Measurements from ENCODE around the gene FXYD3. TPM values are rescaled to one million over a fixed set of nuclear protein-coding genes. Genes with fewer than 3 reads are reported as not detected.

Gene FXYD3
- total and polyA plus RNA-seq, 2 of the 13 experiments (the other 11 are each of a cell fraction or from before 2014, with no cell fraction given): 4.9 TPM; not detected in 1

DNA sequence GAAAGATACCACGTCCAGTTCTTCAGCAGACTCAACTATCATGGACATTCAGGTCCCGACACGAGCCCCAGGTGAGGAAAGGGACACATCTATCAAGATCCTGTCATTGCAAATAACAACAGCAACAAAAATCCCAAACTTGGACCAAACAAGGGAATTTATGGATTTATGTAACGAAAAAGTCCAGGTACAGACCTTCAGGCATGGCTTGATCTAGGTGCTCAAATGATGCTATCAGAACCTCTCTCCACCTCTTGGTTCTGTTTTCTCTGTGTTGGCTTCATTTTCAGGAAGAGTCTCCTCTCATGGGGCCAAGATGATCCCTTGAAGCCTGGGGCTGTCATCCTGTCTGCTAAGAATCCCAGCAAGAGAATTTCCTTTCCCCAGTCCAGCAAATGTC, 41.8 kb downstream of the FXYD3 start:
- Histone ChIP-seq H3K36me3 (replicated peaks in 1 of 2; ENCODE audit: control insufficient read depth in 1 of 2, insufficient read depth in 2 of 2, low read length in 2 of 2) (no peaks in the 10 kb centered on the region), H3K9me3 (ENCODE audit: low read length) (no peaks in the 10 kb centered on the region), H3K9ac (ENCODE audit: insufficient read depth, low read depth, low read length) (no peak overlapping the region), H4K20me1 (ENCODE audit: insufficient read depth, low read length) (0 out of 2 replicates have a peak, but pooled peaks cover 2% of the 10 kb centered on the region), H3K4me3 (replicated peaks in 1 of 3; ENCODE audit: insufficient read depth in 1 of 3, low read depth in 2 of 3, low read length in 3 of 3) (no peak overlapping the region), H3K27ac (ENCODE audit: extremely low read length, insufficient read depth, low read length) (no peak overlapping the region), H3K4me1 (ENCODE audit: insufficient read depth, low read length) (peaks cover 19% of the 10 kb centered on the region), H3K4me2 (ENCODE audit: low read depth, low read length) (no peak overlapping the region), H2AFZ (ENCODE audit: low read length) (no peak overlapping the region), H3K27me3 (ENCODE audit: control insufficient read depth in 1 of 2, insufficient read depth in 2 of 2, low read length in 2 of 2) (peaks cover 20 to 52% of the 10 kb centered on the region in 2 experiments; a peak in 4 of 5 replicates), H3K79me2 (ENCODE audit: insufficient read depth, low read length) (no peaks in the 10 kb centered on the region)
- ChIA-PET POLR2A (no interaction called here), CTCF (ENCODE audit: low intra/inter-chr PET ratio, low total read pairs) (no interaction called here)
- ATAC-seq: no peak
- 58% methylated on average over 4 of the region's 4 CpGs for WGBS (ENCODE audit: low lambda C conversion rate)
- no TSS peak for BruUV-seq (replicated peaks)
- intact Hi-C loops (cut with micrococcal nuclease; ENCODE audit: unreplicated experiment) (no loop called here), in situ Hi-C loops (cut with HindIII; ENCODE audit: extremely low pct_ligation_motif_present, low pct_unique_long_range_greater_than_20kb) (no loop called here)
- DNase-seq (ENCODE audit: low spot score): no peak
- TF ChIP-seq ATF3 (CRISPR knock-in tag; IDR thresholded peaks at IDR 0.05) (no peak), REL (CRISPR knock-in tag; conservative IDR thresholded peaks at IDR 0.05) (no peak), HOXD1 (CRISPR knock-in tag; IDR thresholded peaks at IDR 0.05) (no peak), SRF (IDR thresholded peaks at IDR 0.05; ENCODE audit: low read depth, low read length) (no peak), ZNF329 (CRISPR knock-in tag; IDR thresholded peaks at IDR 0.05; ENCODE audit: low read depth) (peak; percentile 98), ZBTB42 (CRISPR knock-in tag; IDR thresholded peaks at IDR 0.05) (no peak)
- no peak for FAIRE-seq

DNA sequence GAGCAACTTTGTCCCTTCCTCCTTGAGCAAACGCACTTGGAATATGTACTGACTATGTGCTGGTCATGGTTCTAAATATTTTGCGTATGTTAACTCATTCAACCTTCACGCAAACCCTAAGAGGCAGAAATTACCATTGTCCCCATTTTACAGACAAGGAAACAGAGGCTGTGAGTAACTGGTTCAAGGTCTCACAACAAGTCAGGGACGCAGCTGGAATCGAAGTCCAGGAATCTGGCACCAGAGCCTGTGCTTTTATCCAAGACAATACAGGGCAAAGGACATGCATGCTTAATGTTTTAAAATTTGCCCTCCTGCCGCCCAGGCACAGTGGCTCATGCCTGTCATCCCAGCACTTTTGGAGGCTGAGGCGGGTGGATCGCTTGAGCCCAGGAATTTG, 44.0 kb downstream of the FXYD3 start:
- TF ChIP-seq ZNF780A (CRISPR knock-in tag; IDR thresholded peaks at IDR 0.05): no peak
- peak; percentile 38; the same call in 1 of the 2 replicates for TF ChIP-seq ZMYM3 (CRISPR knock-in tag; IDR thresholded peaks at IDR 0.05)
- TF ChIP-seq ZNF629 (CRISPR knock-in tag; conservative IDR thresholded peaks at IDR 0.05): peak; percentile 82
- no peak overlapping the region for H3K4me3 ChIP-seq (replicated peaks in 1 of 3; ENCODE audit: insufficient read depth in 1 of 3, low read depth in 2 of 3, low read length in 3 of 3)
- DNase-seq (ENCODE audit: low spot score) (no peak), ATAC-seq (no peak), FAIRE-seq (no peak)
- ChIA-PET CTCF (ENCODE audit: low intra/inter-chr PET ratio, low total read pairs) (no interaction called here), POLR2A (no interaction called here)
- peaks cover 10 to 34% of the 10 kb centered on the region in 2 experiments; a peak in 4 of 5 replicates for H3K27me3 ChIP-seq (ENCODE audit: control insufficient read depth in 1 of 2, insufficient read depth in 2 of 2, low read length in 2 of 2)
- intact Hi-C loops (cut with micrococcal nuclease; ENCODE audit: unreplicated experiment): no loop called here
- H3K4me2 ChIP-seq (ENCODE audit: low read depth, low read length): no peak overlapping the region
- peaks cover 7% of the 10 kb centered on the region; the same call in 1 of the 2 replicates for H3K9me3 ChIP-seq (ENCODE audit: low read length)
- WGBS (ENCODE audit: low lambda C conversion rate): 43% methylated on average over 7 of the region's 8 CpGs
- H3K36me3 ChIP-seq (replicated peaks in 1 of 2; ENCODE audit: control insufficient read depth in 1 of 2, insufficient read depth in 2 of 2, low read length in 2 of 2): no peaks in the 10 kb centered on the region
- H3K9ac ChIP-seq (ENCODE audit: insufficient read depth, low read depth, low read length): no peak overlapping the region
- H2AFZ ChIP-seq (ENCODE audit: low read length): no peak overlapping the region
- H3K79me2 ChIP-seq (ENCODE audit: insufficient read depth, low read length): no peaks in the 10 kb centered on the region
- H3K4me1 ChIP-seq (ENCODE audit: insufficient read depth, low read length): peaks cover 8% of the 10 kb centered on the region; the same call in 1 of the 2 replicates
- in situ Hi-C loops (cut with HindIII; ENCODE audit: extremely low pct_ligation_motif_present, low pct_unique_long_range_greater_than_20kb): no loop called here
- H3K27ac ChIP-seq (ENCODE audit: extremely low read length, insufficient read depth, low read length): no peak overlapping the region
- no peaks in the 10 kb centered on the region for H4K20me1 ChIP-seq (ENCODE audit: insufficient read depth, low read length)
- no TSS peak for BruUV-seq (replicated peaks)
